Right lobe of liver (tissue), 6 donors: ENCODE measurements around the gene VNN1. TPM values are rescaled to one million over a fixed set of nuclear protein-coding genes. Genes with fewer than 3 reads are reported as not detected.

Experiments used
- ATAC-seq, 4 donors: fragments of 200-7000 bp; cut with Tn5 transposase; one replicate each; pipeline ENCODE4 v1.9.1; 2020; ENCODE audit warnings: mild to moderate bottlenecking in 4 of 4, moderate library complexity in 4 of 4
- DNase-seq, 3 donors: peaks; one replicate each; pipeline ENCODE4 v3.0.0-alpha.2; 2020
- H3K27ac ChIP-seq, 3 donors: fragments of 200-600 bp; one replicate each; pipeline ENCODE4 v1.8.0; 2022
- H3K27me3 ChIP-seq, 2 donors: fragments of 200-600 bp; one replicate each; pipeline ENCODE4 v1.8.0; 2022
- H3K36me3 ChIP-seq, 4 donors: fragments of 200-600 bp; sonication (generic) in 1 of 4; one replicate each; pipeline versions ENCODE4 v1.5.1 to v1.8.0; 2017 to 2022; ENCODE audit warnings: control low read depth in 1 of 4
- H3K4me1 ChIP-seq, 4 donors: fragments of 200-600 bp; sonication (generic) in 1 of 4; one replicate each; pipeline versions ENCODE4 v1.5.1 to v1.8.0; 2017 to 2022; ENCODE audit warnings: control low read depth in 1 of 4
- H3K4me3 ChIP-seq, 3 donors: fragments of 200-600 bp; one replicate each; pipeline ENCODE4 v1.8.0; 2022
- H3K9me3 ChIP-seq, 4 donors: fragments of 200-600 bp; sonication (generic) in 1 of 4; one replicate each; pipeline versions ENCODE4 v1.5.1 to v1.8.0; 2017 to 2022; ENCODE audit warnings: control low read depth in 1 of 4
- CTCF ChIP-seq, 4 donors: fragments of 200-600 bp in 3 of 4; fragments of 450-650 bp in 1 of 4; IDR thresholded peaks; one replicate each; pipeline versions ENCODE4 v1.5.1 to v1.8.0; 2016 to 2022; ENCODE audit warnings: antibody characterized with exemption in 4 of 4, mild to moderate bottlenecking in 2 of 4
- POLR2A ChIP-seq: fragments of 450-650 bp; IDR thresholded peaks from one replicate; pipeline ENCODE4 v1.6.1; 2017; ENCODE audit warnings: antibody characterized with exemption, mild to moderate bottlenecking
- WGBS: methylation state at CpG from one replicate; pipeline ENCODE4 v1.1.6; 2018; ENCODE audit warnings: low coverage, low lambda C conversion rate; ENCODE audit not compliant: insufficient coverage; ENCODE audit errors: missing lambda C conversion rate; 5-methylcytosine and 5-hydroxymethylcytosine counted together
- intact Hi-C, 2 donors: fragments of 100-400 bp; cut with DNase I; formaldehyde crosslinking; loops; one replicate each; pipeline versions ENCODE4 v1.11.2 to v1.14.1; 2022
- total RNA-seq, 6 experiments: library from RNA; depleted of rRNA in 2 of 6; stranded (reverse); fragments of >200 nt in 2 of 6; fragmentation: NEBNext Ultra II Directional in 3 of 6; extraction: Animal tissue kit (Norgen Biotek cat#: 25700) in 3 of 6; gene quantifications; one replicate each; pipeline versions ENCODE4 v1.1.0 to v1.2.4, GENCODE V29; 2016 to 2023
- donor health status: DM: no; HTN: yes; CAD: no.
- donor health status: DM: no; HTN: no; CAD: no.
- donor health status: DM: no; HTN: no; CAD: no.
- donor health status: DM: no; HTN: yes; CAD: no.
- donor health status: DM: no; HTN: yes; CAD: no.

The VNN1 gene
- total RNA-seq, 6 experiments from 2014 or later, result 21.6 to 364 (median 96.0) TPM

- no peak for ATAC-seq
These were observed 38.4 kb upstream of the VNN1 start for GRCh38 chr6:132752255-132752654.

GRCh38 chr6:132751828-132752227, 38.0 kb upstream of the VNN1 start:
- 89% methylated on average over 1 of the region's 1 CpG for WGBS
- intact Hi-C loops, result no loop called here
- no peaks in the 10 kb centered on the region for H3K27me3 ChIP-seq
- no peaks in the 10 kb centered on the region for H3K9me3 ChIP-seq
- H3K4me1 ChIP-seq, result peaks cover 0 to 19% (median 0%) of the 10 kb centered on the region in 4 donors
- no peak for TF ChIP-seq POLR2A
- no peak for TF ChIP-seq CTCF (IDR thresholded peaks at IDR 0.05)
- ATAC-seq (no peak), DNase-seq (no peak)
- peak overlapping the region in 1 of 3 donors; percentile 6 for H3K27ac ChIP-seq
- no peaks in the 10 kb centered on the region for H3K36me3 ChIP-seq
- H3K4me3 ChIP-seq, result no peak overlapping the region

More at GRCh38 chr6:132752255-132752654, 38.4 kb upstream of the VNN1 start:
- H3K4me3 ChIP-seq, result no peak overlapping the region
- 67% methylated on average over 1 of the region's 1 CpG for WGBS
- H3K27me3 ChIP-seq, result no peaks in the 10 kb centered on the region
- TF ChIP-seq CTCF (IDR thresholded peaks at IDR 0.05), result no peak
- no peak for TF ChIP-seq POLR2A
- no peaks in the 10 kb centered on the region for H3K9me3 ChIP-seq
- intact Hi-C loops, result no loop called here
- H3K36me3 ChIP-seq, result no peaks in the 10 kb centered on the region
- no peak overlapping the region for H3K27ac ChIP-seq
- H3K4me1 ChIP-seq, result peaks cover 0 to 19% (median 0%) of the 10 kb centered on the region in 4 donors
- DNase-seq, result no peak

GRCh38 chr6:132751306-132751705, 37.5 kb upstream of the VNN1 start:
- DNase-seq (no peak), ATAC-seq (peak in 2 of 4 donors; percentile 7 to 32)
- Histone ChIP-seq H3K4me3 (no peak overlapping the region), H3K27me3 (no peaks in the 10 kb centered on the region), H3K9me3 (no peaks in the 10 kb centered on the region), H3K4me1 (peaks cover 0 to 19% (median 0%) of the 10 kb centered on the region in 4 donors), H3K27ac (peak overlapping the region in 2 of 3 donors; percentile 6 to 29), H3K36me3 (no peaks in the 10 kb centered on the region)
- WGBS, result 77% methylated on average over 4 of the region's 4 CpGs
- no peak for TF ChIP-seq POLR2A
- TF ChIP-seq CTCF (IDR thresholded peaks at IDR 0.05), result no peak
- intact Hi-C loops, result no loop called here

GRCh38 chr6:132750455-132751248, 36.8 kb upstream of the VNN1 start:
- H3K4me1 ChIP-seq, result peaks cover 0 to 19% (median 0%) of the 10 kb centered on the region in 4 donors
- no peak for TF ChIP-seq POLR2A
- no peak for TF ChIP-seq CTCF (IDR thresholded peaks at IDR 0.05)
- no peaks in the 10 kb centered on the region for H3K27me3 ChIP-seq
- no peaks in the 10 kb centered on the region for H3K36me3 ChIP-seq
- intact Hi-C loops, result no loop called here
- no peak for DNase-seq
- WGBS, result 36% methylated on average over 8 of the region's 8 CpGs
- peak in 3 of 4 donors; percentile 43 to 57 (median 46) for ATAC-seq
- no peak overlapping the region for H3K4me3 ChIP-seq
- no peaks in the 10 kb centered on the region for H3K9me3 ChIP-seq
- H3K27ac ChIP-seq, result peak overlapping the region; percentile 11 to 50 (median 26)
